K562 (cell line): ENCODE data around the gene RUNDC1. TPM values are rescaled to one million over a fixed set of nuclear protein-coding genes. Genes with fewer than 3 reads are reported as not detected.

Source experiments
- CHCHD3 ChIP-seq: fragments of 250-450 bp; sonication (Bioruptor Pico); IDR thresholded peaks from 2 replicates; pipeline ENCODE4 v2.1.2; 2022; ENCODE audit warnings: mild to moderate bottlenecking
- CSDE1 ChIP-seq, 2 experiments: fragments of 450-650 bp; IDR thresholded peaks; 2 replicates each; pipeline ENCODE4 v1.6.1; 2016; ENCODE audit warnings: mild to moderate bottlenecking in 1 of 2
- NR2C2 ChIP-seq, 2 experiments: fragments of 200-800 bp in 1 of 2; sonication (Bioruptor generic) in 1 of 2; sonication (generic) in 1 of 2; formaldehyde crosslinking in 1 of 2; IDR thresholded peaks; 2 replicates each; pipeline versions ENCODE4 v1.6.1 to v1.8.0; 2016 to 2022; ENCODE audit warnings: mild to moderate bottlenecking in 1 of 2, missing compliant biosample characterization in 1 of 2, missing genetic modification characterization in 1 of 2, missing genetic modification reagents in 1 of 2
- POLR2A ChIP-seq: fragments of 450-650 bp; conservative IDR thresholded peaks from 2 replicates; pipeline ENCODE4 v1.6.1; 2016
- RBM17 ChIP-seq: fragments of 200-400 bp; formaldehyde crosslinking; IDR thresholded peaks from 2 replicates; pipeline ENCODE4 v1.6.1; 2017; ENCODE audit warnings: low read depth, mild to moderate bottlenecking, low read length, borderline replicate concordance
- STAG1 ChIP-seq: sonication (generic); formaldehyde crosslinking; IDR thresholded peaks from 2 replicates; pipeline ENCODE4 v1.5.0; 2020; ENCODE audit warnings: missing genetic modification reagents, borderline replicate concordance
- TARDBP ChIP-seq: fragments of 450-650 bp; IDR thresholded peaks from 2 replicates; pipeline ENCODE4 v1.6.1; 2016
- TEAD1 ChIP-seq, 2 experiments: fragments of 450-650 bp in 1 of 2; sonication (generic) in 1 of 2; formaldehyde crosslinking; IDR thresholded peaks; 2 replicates each; pipeline versions ENCODE4 v1.4.0 to v1.8.0; 2020 to 2022; ENCODE audit warnings: mild to moderate bottlenecking in 2 of 2, missing genetic modification reagents in 1 of 2
- ZC3H4 ChIP-seq: sonication (generic); formaldehyde crosslinking; IDR thresholded peaks from 2 replicates; pipeline ENCODE4 v1.9.0; 2021; ENCODE audit warnings: missing genetic modification reagents, borderline replicate concordance
- ZNF134 ChIP-seq: fragments of 250-450 bp; sonication (Bioruptor Pico); conservative IDR thresholded peaks from 2 replicates; pipeline ENCODE4 v1.4.0; 2020
- ZNF232 ChIP-seq: sonication (generic); formaldehyde crosslinking; IDR thresholded peaks from 2 replicates; pipeline ENCODE4 v1.8.0; 2022; ENCODE audit warnings: mild to moderate bottlenecking, missing genetic modification reagents
- ZNF699 ChIP-seq: fragments of 250-450 bp; sonication (Bioruptor Pico); IDR thresholded peaks from 2 replicates; pipeline ENCODE4 v1.8.0; 2021; ENCODE audit warnings: mild to moderate bottlenecking, moderate library complexity; ENCODE audit not compliant: insufficient replicate concordance
- polyA plus RNA-seq, 8 experiments: library from polyadenylated mRNA; depleted of rRNA in 4 of 8; stranded (reverse) in 5 of 8; unstranded in 3 of 8; fragments of >200 nt; fragmentation: Nextera tagmentation in 2 of 8; fragmentation: Illumina TruSeq in 1 of 8; extraction: Ambion mirVana in 2 of 8; extraction: Trizol in 1 of 8; gene quantifications; 2 replicates each; pipeline versions ENCODE4 v1.2.1 to v1.2.3, GENCODE V29; 2011 to 2014; ENCODE audit warnings: inconsistent platforms in 1 of 8, missing spikeins in 1 of 8
- total RNA-seq, 7 experiments: library from RNA; depleted of rRNA in 6 of 7; stranded (reverse); fragments of >200 nt in 6 of 7; fragmentation: Illumina TruSeq in 2 of 7; extraction: Trizol in 2 of 7; gene quantifications; 2 replicates each; pipeline versions ENCODE4 v1.2.1 to v1.2.3, GENCODE V29; 2011 to 2021; ENCODE audit warnings: low replicate concordance in 1 of 7
- TF ChIP-seq, protein P1 (sequence below): sonication (generic); formaldehyde crosslinking; IDR thresholded peaks from 2 replicates; pipeline ENCODE4 v1.8.0; 2022; ENCODE audit warnings: mild to moderate bottlenecking, missing genetic modification reagents
- TF ChIP-seq, protein P2 (sequence below): fragments of 450-650 bp; IDR thresholded peaks from 2 replicates; pipeline ENCODE4 v1.7.0; 2016; ENCODE audit warnings: borderline replicate concordance
- TF ChIP-seq, protein P3 (sequence below): fragments of 450-650 bp; IDR thresholded peaks from 2 replicates; pipeline ENCODE4 v1.6.1; 2017; ENCODE audit warnings: antibody characterized with exemption
- TF ChIP-seq, protein P4 (sequence below), 2 experiments: fragments of 200-800 bp in 1 of 2; sonication (Bioruptor generic) in 1 of 2; sonication (generic) in 1 of 2; formaldehyde crosslinking in 1 of 2; IDR thresholded peaks in 1 of 2; conservative IDR thresholded peaks in 1 of 2; 2 replicates each; pipeline versions ENCODE4 v1.5.0 to v1.6.1; 2016 to 2020; ENCODE audit warnings: missing compliant biosample characterization in 1 of 2, missing genetic modification characterization in 1 of 2, missing genetic modification reagents in 1 of 2

Gene RUNDC1
- total and polyA plus RNA-seq, 9 of the 15 experiments (the other 6 are each of a cell fraction or from before 2014, with no cell fraction given) = 3.4 to 12.6 (median 9.4) TPM

DNA sequence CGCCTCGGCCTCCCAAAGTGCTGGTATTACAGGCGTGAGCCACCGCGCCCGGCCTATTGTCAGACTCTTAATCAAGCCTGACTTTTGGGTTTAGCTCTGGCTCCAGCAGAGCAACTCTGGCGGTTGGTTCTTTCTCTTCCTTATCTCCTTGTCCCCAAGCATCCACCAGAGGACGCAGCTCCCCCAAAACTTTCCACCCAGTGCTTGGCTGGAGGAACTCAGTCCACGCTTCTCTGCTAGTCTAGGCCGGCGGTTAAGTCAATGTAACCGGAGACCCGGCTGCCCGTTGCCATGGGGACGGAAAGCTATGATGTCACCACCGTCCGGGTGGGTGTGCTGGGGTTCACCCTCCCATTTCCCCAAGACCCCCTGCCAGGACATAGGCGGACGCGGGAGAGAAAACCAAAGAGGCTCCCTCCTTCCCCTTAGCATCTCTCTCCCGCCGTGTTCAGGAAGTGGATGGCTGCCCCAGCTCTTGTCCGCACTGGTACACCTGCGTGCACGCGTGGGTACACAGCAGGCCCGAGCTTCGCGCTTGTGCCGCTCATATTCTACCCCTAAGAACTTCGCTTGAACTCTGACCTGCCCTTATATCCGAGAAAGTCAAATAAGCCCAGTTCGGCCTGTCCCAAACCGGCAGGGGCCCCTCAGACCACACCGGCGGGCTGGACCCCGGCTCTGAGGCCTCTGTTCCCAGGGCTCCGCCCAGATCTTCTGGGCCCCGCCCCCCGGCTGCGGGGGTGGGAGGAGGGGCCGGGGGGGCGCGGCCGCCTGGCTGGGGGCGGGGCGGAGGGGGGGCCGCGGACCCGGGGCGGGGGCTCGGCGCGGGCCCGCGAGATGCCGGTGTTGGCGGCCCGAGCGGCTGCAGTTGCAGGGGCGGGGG lies 44.3 kb downstream of the RUNDC1 start, which contains the start of gene RND2 (continued):
- TF ChIP-seq ZNF134 (CRISPR knock-in tag) (no peak), ZNF699 (CRISPR knock-in tag) (no peak), CHCHD3 (CRISPR knock-in tag) (no peak), TARDBP (peak; percentile 82; the same call in 1 of the 2 replicates), ZNF232 (CRISPR knock-in tag) (no peak), CSDE1 (IDR thresholded peaks at IDR 0.05) (peak in 1 of 2 experiments; percentile 92; a peak in 2 of 4 replicates), ZC3H4 (CRISPR knock-in tag) (no peak), NR2C2 (CRISPR knock-in tag; IDR thresholded peaks at IDR 0.05) (no peak), NR2C2 (tag; IDR thresholded peaks at IDR 0.05) (peak; percentile 61; the same call in 1 of the 2 replicates), TEAD1 (CRISPR knock-in tag; IDR thresholded peaks at IDR 0.05) (peak in 1 of 2 experiments; percentile 38; a peak in 1 of 4 replicates), POLR2A (peak; percentile 84), STAG1 (CRISPR knock-in tag) (0 out of 2 replicates have a peak, but pooled peaks have one; percentile 6), RBM17 (no peak)
- TF ChIP-seq, protein P1, sequence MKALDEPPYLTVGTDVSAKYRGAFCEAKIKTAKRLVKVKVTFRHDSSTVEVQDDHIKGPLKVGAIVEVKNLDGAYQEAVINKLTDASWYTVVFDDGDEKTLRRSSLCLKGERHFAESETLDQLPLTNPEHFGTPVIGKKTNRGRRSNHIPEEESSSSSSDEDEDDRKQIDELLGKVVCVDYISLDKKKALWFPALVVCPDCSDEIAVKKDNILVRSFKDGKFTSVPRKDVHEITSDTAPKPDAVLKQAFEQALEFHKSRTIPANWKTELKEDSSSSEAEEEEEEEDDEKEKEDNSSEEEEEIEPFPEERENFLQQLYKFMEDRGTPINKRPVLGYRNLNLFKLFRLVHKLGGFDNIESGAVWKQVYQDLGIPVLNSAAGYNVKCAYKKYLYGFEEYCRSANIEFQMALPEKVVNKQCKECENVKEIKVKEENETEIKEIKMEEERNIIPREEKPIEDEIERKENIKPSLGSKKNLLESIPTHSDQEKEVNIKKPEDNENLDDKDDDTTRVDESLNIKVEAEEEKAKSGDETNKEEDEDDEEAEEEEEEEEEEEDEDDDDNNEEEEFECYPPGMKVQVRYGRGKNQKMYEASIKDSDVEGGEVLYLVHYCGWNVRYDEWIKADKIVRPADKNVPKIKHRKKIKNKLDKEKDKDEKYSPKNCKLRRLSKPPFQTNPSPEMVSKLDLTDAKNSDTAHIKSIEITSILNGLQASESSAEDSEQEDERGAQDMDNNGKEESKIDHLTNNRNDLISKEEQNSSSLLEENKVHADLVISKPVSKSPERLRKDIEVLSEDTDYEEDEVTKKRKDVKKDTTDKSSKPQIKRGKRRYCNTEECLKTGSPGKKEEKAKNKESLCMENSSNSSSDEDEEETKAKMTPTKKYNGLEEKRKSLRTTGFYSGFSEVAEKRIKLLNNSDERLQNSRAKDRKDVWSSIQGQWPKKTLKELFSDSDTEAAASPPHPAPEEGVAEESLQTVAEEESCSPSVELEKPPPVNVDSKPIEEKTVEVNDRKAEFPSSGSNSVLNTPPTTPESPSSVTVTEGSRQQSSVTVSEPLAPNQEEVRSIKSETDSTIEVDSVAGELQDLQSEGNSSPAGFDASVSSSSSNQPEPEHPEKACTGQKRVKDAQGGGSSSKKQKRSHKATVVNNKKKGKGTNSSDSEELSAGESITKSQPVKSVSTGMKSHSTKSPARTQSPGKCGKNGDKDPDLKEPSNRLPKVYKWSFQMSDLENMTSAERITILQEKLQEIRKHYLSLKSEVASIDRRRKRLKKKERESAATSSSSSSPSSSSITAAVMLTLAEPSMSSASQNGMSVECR (CRISPR knock-in tag) = peak; percentile 67
- TF ChIP-seq, protein P2, sequence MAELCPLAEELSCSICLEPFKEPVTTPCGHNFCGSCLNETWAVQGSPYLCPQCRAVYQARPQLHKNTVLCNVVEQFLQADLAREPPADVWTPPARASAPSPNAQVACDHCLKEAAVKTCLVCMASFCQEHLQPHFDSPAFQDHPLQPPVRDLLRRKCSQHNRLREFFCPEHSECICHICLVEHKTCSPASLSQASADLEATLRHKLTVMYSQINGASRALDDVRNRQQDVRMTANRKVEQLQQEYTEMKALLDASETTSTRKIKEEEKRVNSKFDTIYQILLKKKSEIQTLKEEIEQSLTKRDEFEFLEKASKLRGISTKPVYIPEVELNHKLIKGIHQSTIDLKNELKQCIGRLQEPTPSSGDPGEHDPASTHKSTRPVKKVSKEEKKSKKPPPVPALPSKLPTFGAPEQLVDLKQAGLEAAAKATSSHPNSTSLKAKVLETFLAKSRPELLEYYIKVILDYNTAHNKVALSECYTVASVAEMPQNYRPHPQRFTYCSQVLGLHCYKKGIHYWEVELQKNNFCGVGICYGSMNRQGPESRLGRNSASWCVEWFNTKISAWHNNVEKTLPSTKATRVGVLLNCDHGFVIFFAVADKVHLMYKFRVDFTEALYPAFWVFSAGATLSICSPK = 0 out of 2 replicates have a peak, but pooled peaks have one; percentile 73
- TF ChIP-seq, protein P3, sequence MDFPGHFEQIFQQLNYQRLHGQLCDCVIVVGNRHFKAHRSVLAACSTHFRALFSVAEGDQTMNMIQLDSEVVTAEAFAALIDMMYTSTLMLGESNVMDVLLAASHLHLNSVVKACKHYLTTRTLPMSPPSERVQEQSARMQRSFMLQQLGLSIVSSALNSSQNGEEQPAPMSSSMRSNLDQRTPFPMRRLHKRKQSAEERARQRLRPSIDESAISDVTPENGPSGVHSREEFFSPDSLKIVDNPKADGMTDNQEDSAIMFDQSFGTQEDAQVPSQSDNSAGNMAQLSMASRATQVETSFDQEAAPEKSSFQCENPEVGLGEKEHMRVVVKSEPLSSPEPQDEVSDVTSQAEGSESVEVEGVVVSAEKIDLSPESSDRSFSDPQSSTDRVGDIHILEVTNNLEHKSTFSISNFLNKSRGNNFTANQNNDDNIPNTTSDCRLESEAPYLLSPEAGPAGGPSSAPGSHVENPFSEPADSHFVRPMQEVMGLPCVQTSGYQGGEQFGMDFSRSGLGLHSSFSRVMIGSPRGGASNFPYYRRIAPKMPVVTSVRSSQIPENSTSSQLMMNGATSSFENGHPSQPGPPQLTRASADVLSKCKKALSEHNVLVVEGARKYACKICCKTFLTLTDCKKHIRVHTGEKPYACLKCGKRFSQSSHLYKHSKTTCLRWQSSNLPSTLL = no peak
- TF ChIP-seq, protein P4, sequence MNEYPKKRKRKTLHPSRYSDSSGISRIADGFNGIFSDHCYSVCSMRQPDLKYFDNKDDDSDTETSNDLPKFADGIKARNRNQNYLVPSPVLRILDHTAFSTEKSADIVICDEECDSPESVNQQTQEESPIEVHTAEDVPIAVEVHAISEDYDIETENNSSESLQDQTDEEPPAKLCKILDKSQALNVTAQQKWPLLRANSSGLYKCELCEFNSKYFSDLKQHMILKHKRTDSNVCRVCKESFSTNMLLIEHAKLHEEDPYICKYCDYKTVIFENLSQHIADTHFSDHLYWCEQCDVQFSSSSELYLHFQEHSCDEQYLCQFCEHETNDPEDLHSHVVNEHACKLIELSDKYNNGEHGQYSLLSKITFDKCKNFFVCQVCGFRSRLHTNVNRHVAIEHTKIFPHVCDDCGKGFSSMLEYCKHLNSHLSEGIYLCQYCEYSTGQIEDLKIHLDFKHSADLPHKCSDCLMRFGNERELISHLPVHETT (CRISPR knock-in tag; conservative IDR thresholded peaks at IDR 0.05 in 1 of 2, IDR thresholded peaks at IDR 0.05 in 1 of 2) = peak in 1 of 2 experiments; percentile 6; a peak in 1 of 4 replicates
